HG03565 (cell line): ENCODE measurements around the gene P2RY12.

ENCODE experiments used
- ATAC-seq: cut with Tn5 transposase; IDR thresholded peaks from one replicate; pipeline ENCODE4 v1.9.1; 2021; ENCODE audit warnings: mild to moderate bottlenecking, moderate library complexity; ENCODE audit not compliant: unreplicated experiment

P2RY12 gene

GRCh38 chr3:151350656-151351055 lies 33.9 kb downstream of the P2RY12 start:
- no peak for ATAC-seq

DNA sequence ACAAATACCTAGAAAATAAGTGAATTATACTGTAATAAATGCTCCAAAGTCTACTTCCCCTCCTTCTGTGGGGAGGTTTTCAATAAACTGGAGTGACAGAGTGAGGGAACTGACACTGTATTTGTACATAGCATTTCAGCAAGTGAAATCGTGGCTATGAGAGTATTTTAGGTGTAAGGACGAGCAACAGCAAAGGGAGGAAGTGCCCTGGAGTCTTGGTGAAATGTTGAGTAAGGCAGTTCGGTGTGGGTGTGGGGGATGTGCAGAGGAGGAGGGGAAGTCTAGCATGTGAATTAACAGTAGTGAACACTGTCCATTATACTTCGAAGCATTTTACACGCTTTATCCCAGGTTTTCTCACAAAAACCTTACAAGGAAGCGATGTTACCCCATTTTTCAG lies 37.1 kb downstream of the P2RY12 start:
- ATAC-seq = no peak

DNA sequence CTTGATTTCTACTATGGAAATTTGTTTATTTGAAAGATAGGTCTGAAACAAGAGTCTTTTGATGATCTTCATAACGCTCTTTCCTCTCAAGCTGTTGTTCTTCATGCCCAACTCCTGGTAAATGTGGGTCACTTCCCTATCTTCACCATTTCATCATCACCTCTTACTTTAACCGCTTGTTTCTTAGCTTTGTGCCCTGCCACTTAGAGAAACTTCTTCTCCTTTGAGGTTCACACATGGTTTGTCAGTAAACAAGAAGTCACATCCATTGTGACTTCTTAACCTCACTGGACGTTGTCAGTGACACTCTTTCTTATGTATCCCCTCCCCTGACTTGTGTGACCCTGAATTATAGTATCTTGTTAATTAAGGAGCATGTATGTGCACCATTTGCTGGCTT lies 38.3 kb downstream of the P2RY12 start:
- ATAC-seq = no peak

- no peak for ATAC-seq
These were observed 38.7 kb downstream of the P2RY12 start for GRCh38 chr3:151345859-151346258.

- no peak for ATAC-seq
These were observed 52.9 kb downstream of the P2RY12 start for GRCh38 chr3:151331696-151332095.

- no peak for ATAC-seq
These were observed 53.7 kb downstream of the P2RY12 start for GRCh38 chr3:151330899-151331298.

DNA sequence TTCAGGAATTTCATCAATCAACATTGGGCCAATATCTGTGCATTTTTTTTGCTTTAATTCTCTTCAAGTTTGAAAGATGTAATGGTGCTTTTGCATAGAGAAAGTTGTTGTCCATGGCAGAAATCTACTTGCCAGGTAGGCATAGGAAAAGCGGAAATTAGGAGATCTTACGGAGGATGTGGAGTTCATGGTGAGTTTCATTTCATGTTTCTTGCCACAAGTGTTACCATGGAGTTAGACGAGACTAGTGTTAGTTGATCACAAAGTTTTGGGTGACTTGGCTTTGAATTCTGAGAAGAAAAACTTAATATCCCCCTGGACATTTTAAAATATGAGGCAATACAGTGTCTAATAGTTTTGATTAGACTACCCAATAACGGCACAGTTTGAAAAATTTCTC lies 54.2 kb downstream of the P2RY12 start:
- ATAC-seq = no peak

- ATAC-seq = no peak
These were observed 55.2 kb downstream of the P2RY12 start, which contains the start of gene P2RY13 for GRCh38 chr3:151329363-151329762. TSS of gene P2RY13 (minus strand) at chr3:151329549. CDS start at chr3:151329528, 21 bp downstream.

DNA sequence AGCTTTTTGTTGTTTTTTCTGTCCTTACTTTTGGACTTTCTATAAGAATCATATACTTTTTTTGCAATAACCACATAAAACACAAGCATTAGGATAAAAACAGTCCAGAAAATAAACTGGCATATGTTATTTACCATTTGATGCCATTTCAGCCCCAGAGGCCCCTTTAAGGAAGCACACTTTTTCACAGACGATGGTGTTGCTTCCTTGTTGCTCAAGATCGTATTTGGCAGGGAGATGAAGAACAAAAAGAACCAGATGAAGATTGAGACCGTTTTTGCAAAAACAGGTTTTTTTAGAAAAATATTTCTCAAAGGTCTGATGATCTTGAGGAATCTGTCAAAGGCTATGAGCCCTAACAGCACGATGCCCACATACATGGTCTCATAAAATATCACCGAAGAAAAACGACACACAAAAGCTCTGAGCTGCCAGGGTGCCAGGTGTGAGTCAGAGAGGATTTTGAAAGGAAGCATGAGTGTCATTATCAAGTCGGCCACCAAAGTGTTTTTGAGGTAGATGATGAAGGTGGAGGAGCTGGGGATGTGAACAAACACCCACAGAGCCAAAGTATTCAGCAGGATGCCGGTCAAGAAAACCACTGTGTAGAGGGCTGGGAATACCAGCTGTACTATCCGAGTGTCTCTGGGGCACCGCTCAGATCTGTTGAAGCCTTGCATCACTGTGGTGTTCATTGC lies 56.1 kb downstream of the P2RY12 start:
- no peak for ATAC-seq

DNA sequence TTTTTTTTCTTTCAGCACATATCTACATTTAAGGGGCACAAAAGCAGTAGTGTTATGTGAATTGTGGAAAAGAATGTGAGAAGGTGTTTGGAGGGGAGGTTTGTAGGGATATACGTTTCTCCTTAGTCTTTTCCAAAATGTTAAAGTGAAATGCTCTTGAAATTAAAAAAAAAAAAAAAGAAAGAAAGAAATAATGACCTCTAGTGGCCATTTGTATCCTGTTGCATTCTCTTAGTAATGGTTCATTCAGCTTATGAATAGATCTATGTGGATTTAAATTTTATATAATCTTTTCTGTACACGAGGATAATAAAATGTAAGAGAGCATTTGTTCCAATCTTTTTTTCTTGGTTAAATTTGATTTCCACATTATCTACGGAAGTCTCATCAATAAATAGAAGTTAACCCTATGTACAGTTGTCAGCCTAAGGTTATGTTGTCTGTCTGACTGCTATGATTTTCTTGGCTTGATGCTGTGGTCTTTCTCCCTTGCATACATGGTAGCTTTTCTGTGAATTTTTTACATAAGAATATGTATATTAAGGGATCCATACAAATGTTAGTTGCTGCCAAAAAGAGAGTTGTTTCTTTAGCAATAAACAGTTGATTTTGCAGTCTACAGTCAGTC lies 56.9 kb downstream of the P2RY12 start:
- ATAC-seq = no peak

GRCh38 chr3:151322511-151322910 lies 62.0 kb downstream of the P2RY12 start:
- no peak for ATAC-seq

DNA sequence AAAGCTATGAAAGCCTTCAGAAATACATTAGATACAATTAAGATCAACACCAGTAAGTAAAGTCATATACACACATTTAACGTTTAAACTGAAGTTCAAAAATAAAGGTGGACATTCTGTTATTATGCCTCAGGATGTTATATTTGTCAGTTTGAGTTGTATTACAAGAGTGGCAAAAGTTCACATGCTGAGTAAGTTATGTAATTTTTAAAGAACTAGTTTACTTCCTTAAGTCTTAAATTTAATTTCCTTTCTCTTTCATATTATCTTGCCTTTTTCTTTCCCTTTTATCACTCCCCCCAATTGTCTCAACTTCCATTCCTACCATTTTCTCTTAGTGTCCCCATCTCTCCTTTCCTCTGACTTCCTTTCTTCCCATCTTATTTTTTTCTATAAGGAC lies 63.0 kb downstream of the P2RY12 start:
- no peak for ATAC-seq

DNA sequence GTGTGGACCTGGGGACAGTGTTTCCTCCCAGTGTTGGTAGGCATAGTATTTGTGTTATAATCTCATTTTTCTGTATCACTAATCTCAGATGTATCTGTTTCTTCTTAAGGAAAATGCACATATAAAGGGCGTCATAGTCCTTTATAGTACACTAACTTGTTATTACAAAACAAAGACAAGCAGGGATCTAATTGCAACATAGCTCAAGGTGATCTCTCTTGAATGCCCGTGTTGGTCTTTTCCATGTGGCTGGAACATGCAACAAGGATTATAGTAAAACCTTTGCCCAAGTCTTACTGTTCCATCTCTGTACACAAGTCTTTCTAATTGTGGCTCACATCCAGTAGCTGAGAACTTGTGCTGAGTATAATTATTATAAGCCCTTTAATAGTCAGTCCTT lies 64.4 kb downstream of the P2RY12 start:
- ATAC-seq = no peak

- no peak for ATAC-seq
These were observed 64.9 kb downstream of the P2RY12 start for GRCh38 chr3:151319628-151320027.

DNA sequence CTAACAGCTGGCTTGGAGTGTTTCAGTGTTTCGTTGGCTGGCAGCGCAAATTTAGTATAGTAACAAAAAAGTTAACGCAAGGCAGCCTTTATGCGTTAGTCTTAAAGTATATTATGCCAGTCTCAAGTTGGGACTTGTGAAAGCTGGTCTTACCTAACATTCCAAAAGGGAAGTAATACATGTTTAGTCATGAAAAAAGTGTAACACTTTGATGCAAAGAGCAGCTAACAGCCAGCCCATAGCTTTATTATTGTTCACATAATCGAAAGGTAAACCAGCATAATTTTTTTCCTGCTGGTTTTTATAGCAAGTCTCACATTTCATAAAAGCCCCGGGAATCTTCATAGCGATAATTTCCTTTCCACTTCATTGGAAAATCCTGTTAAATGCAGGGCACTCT lies 65.6 kb downstream of the P2RY12 start:
- ATAC-seq = no peak

DNA sequence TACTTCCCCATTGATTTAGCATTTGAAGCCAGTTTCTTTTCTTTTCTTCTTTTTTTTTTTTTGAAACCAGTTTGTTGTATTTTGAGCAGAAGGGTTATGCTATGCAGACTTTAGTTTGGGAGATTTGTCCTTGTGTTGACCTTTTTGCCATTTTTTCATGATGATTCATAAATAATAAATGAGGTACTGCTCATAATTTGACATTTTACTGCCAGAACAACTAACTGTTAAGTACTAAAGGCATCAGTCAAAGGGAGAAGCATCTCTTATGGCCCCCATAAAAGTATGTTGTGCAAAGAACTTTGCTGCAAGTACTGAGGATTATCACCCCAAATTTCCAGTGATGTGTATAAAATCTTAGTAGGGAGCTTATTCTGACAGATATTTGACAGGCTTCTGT lies 66.2 kb downstream of the P2RY12 start:
- ATAC-seq = no peak

DNA sequence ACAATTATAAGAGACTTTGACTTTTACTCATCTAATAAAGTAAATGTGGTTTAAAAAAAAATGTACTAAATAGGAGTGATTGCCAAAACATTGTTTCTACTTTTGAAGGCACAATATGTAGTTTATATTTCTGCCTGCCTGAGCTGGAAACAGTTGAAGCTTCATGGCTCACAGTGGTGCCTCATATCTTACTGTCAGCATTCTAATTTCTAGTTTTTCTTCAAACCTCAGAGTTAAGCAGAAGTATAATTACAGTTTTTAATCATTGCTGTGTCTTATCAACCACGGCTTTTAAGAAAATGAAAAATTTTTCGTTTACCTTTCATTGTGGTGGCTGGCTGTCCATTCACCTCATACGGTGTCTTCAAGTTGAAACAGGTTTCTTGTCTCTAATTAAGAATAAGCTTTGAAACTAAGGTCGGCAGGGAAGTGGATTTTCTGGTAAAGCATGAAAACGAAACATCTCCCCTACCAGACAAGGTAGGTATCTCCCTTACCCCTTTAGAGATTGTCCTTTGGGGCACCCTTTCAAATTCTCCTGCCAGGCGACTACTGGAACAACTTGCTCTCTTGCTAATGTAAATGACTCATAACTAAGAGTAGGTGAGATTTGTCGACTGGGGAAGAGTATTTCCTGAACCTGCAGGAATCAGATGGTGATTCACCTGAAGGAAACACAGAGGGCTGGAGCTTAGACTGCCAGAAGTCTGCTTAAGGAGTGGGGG lies 68.1 kb downstream of the P2RY12 start, which contains the start of gene GPR87:
Gene GPR87 (minus strand): TSS at position 554 of the 725 bp plus-strand sequence. CDS start 16,720 bp downstream, outside the sequence.
- ATAC-seq = no peak

DNA sequence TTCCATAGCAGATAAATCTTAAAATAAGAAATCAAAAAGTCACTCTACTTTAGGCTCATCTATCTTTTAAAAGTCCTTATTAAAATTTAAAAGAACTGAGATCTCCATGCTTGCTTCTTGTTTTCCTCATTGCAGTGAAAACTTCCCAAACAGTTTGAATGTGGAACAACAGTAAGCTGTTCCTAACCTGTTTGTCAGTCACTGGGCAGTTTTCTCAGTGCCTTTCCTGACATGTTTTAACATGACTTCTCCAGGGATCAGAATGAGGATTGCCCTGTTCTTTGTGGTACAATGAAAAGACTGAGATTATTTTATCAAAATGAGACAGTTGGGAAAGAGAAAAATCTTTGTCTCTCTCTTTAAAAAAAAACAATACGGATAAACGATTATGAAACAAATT lies 68.7 kb downstream of the P2RY12 start:
- ATAC-seq = no peak

- ATAC-seq = no peak
These were observed 69.4 kb downstream of the P2RY12 start for GRCh38 chr3:151315136-151315535.

DNA sequence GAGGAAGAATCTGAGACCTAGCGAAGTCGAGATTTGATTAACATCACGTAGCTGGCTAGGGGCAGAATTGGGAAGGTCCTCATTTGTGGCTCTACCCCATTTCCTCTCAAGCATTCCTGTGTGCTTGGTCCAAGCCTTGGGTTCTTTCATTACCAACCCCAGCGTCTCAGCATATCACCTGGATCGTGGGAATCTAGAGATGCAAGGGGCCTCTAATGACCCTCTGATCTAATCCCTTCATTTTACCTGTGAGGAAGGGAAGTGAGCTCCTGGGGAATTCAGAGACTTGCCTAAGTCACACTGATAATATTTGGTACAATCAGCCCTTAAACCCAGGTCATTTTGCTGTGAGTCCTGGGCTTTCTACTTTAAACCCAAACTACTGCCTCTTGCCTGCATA lies 70.0 kb downstream of the P2RY12 start:
- no peak for ATAC-seq

DNA sequence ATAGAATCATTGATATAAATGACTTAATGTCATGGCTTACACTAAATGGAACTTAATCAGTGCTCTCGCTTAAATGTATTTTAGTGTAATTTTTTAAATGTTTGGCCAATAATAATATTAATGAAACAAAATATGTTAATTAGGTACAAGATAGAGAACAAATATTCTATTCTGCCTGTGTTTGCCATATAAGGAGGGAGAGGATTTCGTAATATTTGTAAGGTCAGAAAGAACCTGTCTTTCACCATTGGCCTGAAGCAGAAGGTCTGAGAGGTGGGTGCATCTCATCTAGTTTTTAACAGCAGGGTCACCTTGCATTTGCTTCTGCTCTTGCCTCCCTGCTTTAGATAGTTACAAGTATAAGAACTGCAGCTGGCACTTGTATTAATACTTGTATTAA lies 70.4 kb downstream of the P2RY12 start:
- ATAC-seq = no peak

DNA sequence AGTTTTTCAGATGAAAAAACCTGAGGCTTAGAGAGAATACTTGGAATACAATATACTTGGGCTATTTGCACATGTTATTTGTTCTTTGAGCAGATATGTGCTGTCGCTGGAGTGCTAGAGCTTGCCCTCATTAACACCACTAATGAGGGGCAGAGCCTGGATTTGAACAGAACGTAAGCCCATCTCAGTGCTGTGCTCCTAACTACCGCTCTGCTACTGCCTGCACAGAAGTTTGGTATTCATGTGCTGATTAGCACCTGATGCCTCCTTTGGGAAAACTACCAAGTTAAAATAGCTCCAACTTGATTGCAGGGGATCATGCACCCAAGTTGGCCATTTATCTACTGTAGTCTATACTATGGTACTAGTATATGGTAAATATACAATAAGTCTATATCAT lies 71.6 kb downstream of the P2RY12 start:
- ATAC-seq = no peak
